HG03457 (cell line): ENCODE measurements around the gene SULT1C4.
"Not testable (repeated sequence)": the region's sequence is repeated elsewhere in the genome, so short reads cannot be mapped to it uniquely, and the experiment has no call there.

Experiments used
- ATAC-seq: cut with Tn5 transposase; IDR thresholded peaks from one replicate; pipeline ENCODE4 v1.9.1; 2021; ENCODE audit warnings: moderate number of reproducible peaks; ENCODE audit not compliant: unreplicated experiment

SULT1C4 gene

DNA sequence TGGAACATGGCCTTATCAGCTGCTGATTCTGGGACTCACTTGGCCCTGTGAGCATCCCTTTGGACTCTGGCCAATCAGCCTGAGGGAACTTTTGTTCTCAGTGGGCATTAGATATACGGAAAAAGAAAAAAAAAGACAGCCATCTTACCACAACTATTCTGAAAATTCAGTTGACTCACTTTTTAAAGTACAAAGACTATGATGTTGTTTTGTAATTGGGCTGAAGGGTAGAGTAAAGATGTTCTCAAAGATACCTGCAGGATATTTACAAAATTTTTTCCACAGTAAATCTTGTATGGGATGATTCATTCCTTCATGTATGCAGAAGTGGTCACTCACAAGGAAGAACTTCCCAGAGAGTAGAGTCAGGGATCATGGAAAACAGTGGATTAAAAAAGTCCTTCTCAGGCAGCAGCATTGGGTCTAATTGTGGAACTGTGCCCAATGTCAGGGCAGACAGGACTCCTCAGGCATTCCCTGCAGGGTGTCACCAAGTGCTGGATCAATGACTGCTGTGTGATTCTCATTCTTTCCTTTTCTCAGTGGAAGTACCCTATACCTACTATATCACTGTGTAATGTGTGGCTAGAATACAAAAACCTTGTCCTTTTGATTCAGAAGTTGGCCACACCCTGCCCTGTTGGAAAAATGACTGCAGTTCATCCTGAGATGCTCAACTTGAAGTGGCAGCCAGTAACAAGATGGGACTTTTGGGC, 35.4 kb downstream of the SULT1C4 start:
- ATAC-seq: no peak

DNA sequence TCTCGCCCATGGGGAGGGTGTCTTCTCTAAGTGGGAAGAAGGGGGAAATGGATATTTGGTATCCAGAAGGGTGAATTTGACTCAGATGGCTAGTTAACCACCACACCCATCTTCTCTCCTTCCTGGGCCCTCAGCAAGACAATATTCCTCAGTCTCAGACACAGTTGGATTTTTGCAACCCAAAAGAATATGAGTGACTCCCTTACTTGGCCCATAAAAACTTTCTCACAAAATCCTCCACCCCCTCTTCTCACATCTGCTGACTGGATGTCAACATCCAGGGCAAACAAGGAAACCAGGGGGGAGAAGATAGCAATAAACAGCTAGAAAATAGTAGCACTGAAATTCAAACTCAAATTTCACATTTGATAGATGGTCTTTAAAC, 35.9 kb downstream of the SULT1C4 start:
- ATAC-seq: no peak

DNA sequence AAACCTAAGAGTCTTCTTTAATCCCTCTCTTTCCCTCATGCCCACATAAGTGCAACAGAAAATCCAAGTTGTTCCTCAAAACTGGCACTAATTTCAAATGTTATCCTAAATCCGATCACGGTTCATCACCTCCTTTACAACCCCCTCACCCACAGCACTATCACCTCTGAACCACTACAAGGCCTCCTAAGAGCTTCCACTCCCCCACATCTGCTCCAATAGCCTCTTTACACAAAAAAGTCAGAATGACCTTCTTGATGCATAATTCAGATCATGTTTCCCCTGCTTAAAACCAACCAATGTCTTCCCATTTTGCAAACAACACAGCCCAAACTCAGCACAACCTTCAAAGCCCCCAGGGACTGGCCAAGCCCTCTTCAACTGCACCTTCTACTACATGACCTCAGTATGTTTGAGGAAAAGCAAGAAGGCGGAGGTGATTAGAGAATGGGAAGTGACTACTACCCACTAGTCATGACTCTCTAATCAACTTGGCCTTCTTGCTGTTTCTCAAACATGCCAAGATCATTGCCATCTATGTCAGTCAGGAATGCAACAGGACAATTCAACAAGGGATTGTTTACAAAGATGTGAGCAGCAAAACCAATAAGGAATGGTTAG, 36.6 kb downstream of the SULT1C4 start:
- ATAC-seq: no peak

DNA sequence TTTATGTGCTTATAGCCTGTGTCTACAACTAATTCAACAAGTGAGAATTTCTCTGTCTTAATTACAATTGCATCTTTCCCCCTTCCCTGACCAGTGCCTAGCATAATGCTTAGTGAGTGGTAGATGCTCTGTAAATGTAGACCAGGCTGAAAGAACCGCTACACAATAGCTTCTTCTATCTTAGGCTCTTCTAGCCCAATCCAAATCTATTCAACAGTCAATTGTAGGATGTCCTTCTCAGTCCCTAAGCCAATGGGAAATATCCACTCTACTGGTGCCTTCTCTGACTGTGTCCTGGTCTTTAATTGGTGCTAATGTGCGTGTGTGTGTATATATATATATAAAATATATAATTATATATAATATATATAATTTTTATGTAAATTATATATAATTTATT, 37.2 kb downstream of the SULT1C4 start:
- no peak for ATAC-seq

DNA sequence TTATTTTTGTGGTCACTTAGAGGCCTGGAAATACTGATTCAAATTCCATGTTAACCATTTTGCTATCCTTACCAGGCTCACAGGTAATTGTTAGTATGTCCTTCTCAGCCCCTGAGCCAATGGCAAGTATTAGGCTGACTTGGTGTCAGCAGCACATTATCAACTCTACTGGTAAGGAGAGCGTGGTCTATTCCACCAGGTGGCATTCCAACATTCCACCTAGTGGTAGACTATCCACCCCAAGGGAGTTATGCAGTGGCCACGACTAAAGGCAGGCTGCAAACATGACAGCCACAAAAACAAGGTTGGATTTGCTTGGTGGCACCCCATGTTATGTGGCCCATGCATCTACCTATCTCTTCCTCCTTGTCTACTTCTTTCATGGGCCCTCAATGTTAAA, 39.5 kb downstream of the SULT1C4 start:
- no peak for ATAC-seq

DNA sequence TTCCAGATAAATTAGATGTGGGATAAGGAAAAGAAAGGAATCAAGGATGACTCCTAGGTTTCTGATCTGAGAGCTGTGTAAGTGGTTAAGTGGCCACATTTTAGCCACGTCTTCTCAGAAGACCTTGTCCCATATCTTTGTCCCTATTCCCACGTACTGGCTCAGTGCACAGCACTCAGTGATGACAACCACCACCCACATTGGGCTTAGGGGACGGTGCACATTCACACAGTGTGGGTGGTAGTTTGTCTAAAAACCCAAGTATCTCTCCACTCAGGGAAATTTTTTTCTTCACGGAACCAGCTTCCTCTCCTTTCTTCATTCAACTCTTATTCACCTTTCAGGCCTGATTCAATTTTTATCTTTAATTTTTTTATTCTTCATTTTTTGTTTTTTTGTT, 40.7 kb downstream of the SULT1C4 start:
- no peak for ATAC-seq

DNA sequence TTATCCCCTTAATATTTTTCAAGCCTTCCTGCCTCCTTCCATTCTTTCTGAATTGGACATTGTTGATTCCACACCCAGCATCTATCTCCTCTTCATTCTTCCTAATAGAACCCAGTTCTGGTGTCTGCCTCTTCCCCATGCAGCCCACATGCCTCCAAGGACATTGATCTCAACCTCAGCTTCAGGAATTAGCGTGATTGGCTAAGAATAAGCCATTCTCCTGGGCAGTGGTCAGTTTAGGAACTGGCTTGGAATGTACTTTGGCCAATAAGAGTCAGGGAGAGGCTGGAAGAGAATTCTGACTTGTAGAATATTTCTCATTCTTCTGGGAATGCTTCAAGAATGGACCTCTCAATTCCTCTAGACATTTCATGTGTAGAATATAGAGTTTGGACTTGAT, 45.3 kb downstream of the SULT1C4 start:
- no peak for ATAC-seq

DNA sequence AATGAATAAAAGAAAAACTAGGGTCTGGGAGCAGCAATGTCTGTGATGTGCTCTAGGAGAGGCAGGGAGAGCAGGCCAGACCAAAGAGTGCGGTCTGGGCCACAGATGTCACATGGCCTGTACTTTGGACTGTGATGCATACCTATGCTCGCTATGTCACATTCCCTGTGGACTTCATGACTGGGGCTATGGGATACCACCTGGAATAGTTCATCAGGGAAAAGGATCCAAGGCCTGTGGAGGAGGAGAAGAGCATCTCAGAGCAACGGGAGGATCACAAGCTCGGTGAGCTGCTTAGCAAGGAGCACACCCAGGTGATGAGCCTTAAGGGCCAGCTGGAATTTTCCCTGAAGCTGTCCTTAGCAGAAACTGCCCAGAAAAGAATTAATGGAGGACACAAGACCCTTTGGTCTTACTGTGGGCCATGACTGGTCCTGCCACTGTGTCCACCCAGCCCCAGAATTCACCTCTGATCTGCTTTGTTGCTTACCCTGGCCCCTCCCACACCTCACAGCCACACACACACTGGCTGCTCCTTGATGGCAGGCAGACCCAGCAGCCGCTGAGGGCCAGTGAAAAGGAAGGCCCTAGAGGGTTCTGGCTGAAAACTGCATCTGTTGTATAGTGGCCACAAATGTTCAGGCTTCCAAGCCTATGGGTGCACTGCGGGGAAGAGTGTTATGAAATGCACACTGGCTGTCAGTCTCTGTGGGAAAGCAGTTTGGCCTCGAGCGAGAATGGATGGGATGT, 45.9 kb downstream of the SULT1C4 start:
- no peak for ATAC-seq

DNA sequence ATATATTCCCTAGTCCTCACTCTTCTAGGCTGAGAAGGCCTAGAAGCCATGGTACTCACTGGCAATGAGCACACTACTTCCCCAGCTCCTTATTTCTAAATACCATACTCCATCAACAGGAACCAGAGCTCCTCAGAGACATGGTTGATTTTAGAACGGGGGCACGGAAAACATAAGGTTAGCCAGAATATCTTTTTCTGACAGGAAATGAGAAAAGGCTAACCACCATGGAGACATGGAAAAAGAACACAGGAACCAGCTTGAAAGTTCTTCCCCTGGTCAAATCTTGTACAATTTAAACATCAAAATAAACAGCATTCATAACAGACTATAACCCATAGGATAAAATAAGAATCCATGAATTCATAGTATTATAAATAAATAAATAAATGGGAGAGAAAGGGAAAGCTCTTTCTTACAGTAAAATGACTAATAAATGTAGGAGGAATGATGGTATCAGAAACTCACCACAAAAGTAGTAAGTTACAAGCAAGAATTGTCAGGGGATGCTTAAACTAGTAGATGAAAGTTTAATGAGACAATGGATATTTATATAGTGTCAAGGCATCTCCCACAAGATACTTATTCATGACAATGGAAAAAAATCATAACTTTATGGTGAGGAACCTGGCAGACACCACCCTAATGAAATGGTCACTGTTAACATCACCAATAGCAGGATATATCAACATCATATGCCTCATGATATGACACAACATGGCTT, 50.7 kb downstream of the SULT1C4 start:
- ATAC-seq: no peak

DNA sequence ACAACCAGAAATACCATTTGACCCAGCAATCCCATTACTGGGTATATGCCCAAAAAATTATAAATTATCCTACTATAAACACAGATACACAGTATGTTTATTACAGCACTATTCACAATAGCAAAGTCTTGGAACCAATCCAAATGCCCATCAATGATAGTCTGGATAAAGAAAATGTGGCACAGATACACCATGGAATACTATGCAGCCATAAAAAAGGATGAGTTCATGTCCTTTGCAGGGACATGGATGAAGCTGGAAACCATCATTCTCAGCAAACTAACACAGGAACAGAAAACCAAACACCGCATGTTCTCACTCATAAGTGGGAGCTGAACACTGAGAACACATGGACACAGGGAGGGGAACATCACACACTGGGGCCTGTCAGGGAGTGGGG, 57.8 kb downstream of the SULT1C4 start:
- ATAC-seq: not testable (repeated sequence)

DNA sequence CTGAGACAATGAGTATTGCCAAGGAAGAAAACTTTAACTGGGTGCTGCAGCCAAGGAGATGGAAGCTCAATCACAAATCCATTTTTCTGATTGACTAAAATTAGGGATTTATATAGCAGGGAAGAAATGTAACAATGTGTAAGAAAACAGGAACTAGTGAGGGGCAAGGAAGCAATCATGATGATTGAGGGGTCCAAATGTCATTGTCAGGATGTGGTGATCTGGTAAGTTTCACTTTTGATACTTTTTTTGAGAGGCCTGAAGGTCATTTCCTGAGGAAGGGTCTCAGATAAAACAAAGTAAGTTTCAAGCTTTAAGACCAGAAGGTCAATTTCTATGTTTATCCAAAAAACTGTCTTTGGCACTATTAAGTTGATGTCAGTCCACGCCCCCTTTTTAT, 59.2 kb downstream of the SULT1C4 start:
- ATAC-seq: no peak
